ENCODE results near the gene DYNLT4.

DNA sequence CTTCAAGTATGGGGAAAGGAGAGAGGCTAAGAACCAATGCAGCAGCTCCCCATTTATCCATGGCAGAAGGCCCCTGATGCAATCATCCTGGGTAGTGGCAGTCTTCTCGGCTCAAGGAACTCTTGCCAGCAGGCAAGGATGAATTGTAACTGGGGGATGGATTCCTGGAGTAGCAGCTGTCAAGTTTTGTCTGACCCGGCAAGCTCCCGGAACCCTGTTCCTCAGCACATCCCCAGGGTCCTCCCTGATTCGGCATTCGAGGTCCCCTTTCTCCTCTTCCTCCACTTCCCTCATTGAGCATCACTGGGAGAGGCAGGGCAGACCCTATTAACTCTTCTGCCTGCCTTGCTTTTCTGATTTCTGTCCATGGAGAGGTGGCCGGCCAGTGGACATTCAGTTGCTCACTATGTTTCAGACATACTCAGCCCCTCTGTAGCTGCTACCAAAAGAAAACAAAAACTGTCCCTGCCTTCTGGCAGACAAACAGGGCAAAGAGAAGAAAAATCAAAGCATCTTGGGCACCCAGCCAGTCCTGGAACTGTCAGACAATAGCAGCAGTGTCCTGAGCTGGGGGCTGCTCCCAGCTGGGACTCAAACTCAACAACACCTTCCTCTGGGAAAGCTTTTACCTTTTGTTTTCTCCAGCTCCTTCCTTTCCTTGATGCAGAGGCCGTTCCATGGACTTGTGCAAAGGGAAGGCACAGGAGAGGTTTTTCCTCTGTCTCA lies 41.5 kb upstream of the DYNLT4 start:
- TF ChIP-seq, protein P1, sequence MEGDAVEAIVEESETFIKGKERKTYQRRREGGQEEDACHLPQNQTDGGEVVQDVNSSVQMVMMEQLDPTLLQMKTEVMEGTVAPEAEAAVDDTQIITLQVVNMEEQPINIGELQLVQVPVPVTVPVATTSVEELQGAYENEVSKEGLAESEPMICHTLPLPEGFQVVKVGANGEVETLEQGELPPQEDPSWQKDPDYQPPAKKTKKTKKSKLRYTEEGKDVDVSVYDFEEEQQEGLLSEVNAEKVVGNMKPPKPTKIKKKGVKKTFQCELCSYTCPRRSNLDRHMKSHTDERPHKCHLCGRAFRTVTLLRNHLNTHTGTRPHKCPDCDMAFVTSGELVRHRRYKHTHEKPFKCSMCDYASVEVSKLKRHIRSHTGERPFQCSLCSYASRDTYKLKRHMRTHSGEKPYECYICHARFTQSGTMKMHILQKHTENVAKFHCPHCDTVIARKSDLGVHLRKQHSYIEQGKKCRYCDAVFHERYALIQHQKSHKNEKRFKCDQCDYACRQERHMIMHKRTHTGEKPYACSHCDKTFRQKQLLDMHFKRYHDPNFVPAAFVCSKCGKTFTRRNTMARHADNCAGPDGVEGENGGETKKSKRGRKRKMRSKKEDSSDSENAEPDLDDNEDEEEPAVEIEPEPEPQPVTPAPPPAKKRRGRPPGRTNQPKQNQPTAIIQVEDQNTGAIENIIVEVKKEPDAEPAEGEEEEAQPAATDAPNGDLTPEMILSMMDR (IDR thresholded peaks at IDR 0.05): no peak
- no peak for TF ChIP-seq POLR2A (IDR thresholded peaks at IDR 0.05)

Measured in thyroid gland (tissue), 4 donors.